Activated CD8-positive, alpha-beta memory T cell treated with anti-CD3 and anti-CD28 coated beads, Interleukin-2, amount 50 U/mL, for 1 hour (primary cell): ENCODE results near the gene GPR176.
"Not testable (repeated sequence)": the region's sequence is repeated elsewhere in the genome, so short reads cannot be mapped to it uniquely, and the experiment has no call there.

Experiments used
- DNase-seq: peaks from one replicate; pipeline ENCODE4 v3.0.0-alpha.2; 2020; ENCODE audit errors: extremely low read depth

Gene GPR176

GRCh38 chr15:39857132-39857531, 62.9 kb downstream of the GPR176 start:
- no peak for DNase-seq

- no peak for DNase-seq
These were observed 63.7 kb downstream of the GPR176 start for GRCh38 chr15:39856357-39856756.

GRCh38 chr15:39855400-39855799, 64.7 kb downstream of the GPR176 start:
- DNase-seq: no peak

- no peak for DNase-seq
These were observed 65.9 kb downstream of the GPR176 start for GRCh38 chr15:39854161-39854560.

GRCh38 chr15:39852250-39852649, 67.8 kb downstream of the GPR176 start:
- no peak for DNase-seq

- no peak for DNase-seq
These were observed 68.5 kb downstream of the GPR176 start for GRCh38 chr15:39851500-39852092.

GRCh38 chr15:39850436-39850835, 69.6 kb downstream of the GPR176 start:
- no peak for DNase-seq

GRCh38 chr15:39846108-39846507, 74.0 kb downstream of the GPR176 start:
- no peak for DNase-seq

- DNase-seq: no peak
These were observed 74.5 kb downstream of the GPR176 start for GRCh38 chr15:39845582-39845981.

GRCh38 chr15:39843565-39843964, 76.5 kb downstream of the GPR176 start:
- DNase-seq: no peak

- no peak for DNase-seq
These were observed 82.6 kb downstream of the GPR176 start for GRCh38 chr15:39837454-39837853.

GRCh38 chr15:39835550-39835949, 84.5 kb downstream of the GPR176 start:
- DNase-seq: no peak

GRCh38 chr15:39834256-39834655, 85.8 kb downstream of the GPR176 start:
- DNase-seq: no peak

GRCh38 chr15:39833515-39833981, 86.5 kb downstream of the GPR176 start:
- no peak for DNase-seq

GRCh38 chr15:39830166-39830565, 89.9 kb downstream of the GPR176 start:
- DNase-seq: no peak

- no peak for DNase-seq
These were observed 91.6 kb downstream of the GPR176 start for GRCh38 chr15:39828374-39828931.

- no peak for DNase-seq
These were observed 93.1 kb downstream of the GPR176 start for GRCh38 chr15:39826975-39827374.

- no peak for DNase-seq
These were observed 96.4 kb downstream of the GPR176 start for GRCh38 chr15:39823634-39824033.

- DNase-seq: no peak
These were observed 99.9 kb downstream of the GPR176 start for GRCh38 chr15:39820050-39820602.

GRCh38 chr15:39819533-39819932, 100.5 kb downstream of the GPR176 start:
- no peak for DNase-seq

GRCh38 chr15:39817892-39818291, 102.2 kb downstream of the GPR176 start:
- DNase-seq: no peak

- no peak for DNase-seq
These were observed 105.6 kb downstream of the GPR176 start for GRCh38 chr15:39814489-39814888.

- DNase-seq: not testable (repeated sequence)
These were observed 107.4 kb downstream of the GPR176 start for GRCh38 chr15:39812651-39813050.

- no peak for DNase-seq
These were observed 111.2 kb downstream of the GPR176 start for GRCh38 chr15:39808909-39809308.
